Hematopoietic multipotent progenitor cell treated with erythropoietin and hydrocortisone succinate and interleukin-3 and kit ligand, for 4 days (in vitro differentiated cells): ENCODE results near the gene MYCBP2.

Source experiments
- DNase-seq: peaks from one replicate; pipeline ENCODE4 v3.0.0-alpha.2; 2015

Gene MYCBP2

GRCh38 chr13:77067519-77067918 lies 259.4 kb downstream of the MYCBP2 start:
- no peak for DNase-seq

- DNase-seq: peak; percentile 50
Measured at GRCh38 chr13:77065461-77066147, 261.3 kb downstream of the MYCBP2 start.

- no peak for DNase-seq
Measured at GRCh38 chr13:77062097-77062496, 264.8 kb downstream of the MYCBP2 start.

GRCh38 chr13:77061362-77061761 lies 265.5 kb downstream of the MYCBP2 start:
- no peak for DNase-seq

GRCh38 chr13:77056886-77057285 lies 270.0 kb downstream of the MYCBP2 start:
- no peak for DNase-seq

- no peak for DNase-seq
Measured at GRCh38 chr13:77056382-77056781, 270.5 kb downstream of the MYCBP2 start.

- DNase-seq: no peak
Measured at GRCh38 chr13:77055158-77055557, 271.7 kb downstream of the MYCBP2 start.

GRCh38 chr13:77053192-77053591 lies 273.7 kb downstream of the MYCBP2 start:
- no peak for DNase-seq

GRCh38 chr13:77048681-77049080 lies 278.2 kb downstream of the MYCBP2 start:
- DNase-seq: peak; percentile 51

GRCh38 chr13:77047649-77048343 lies 279.1 kb downstream of the MYCBP2 start:
- no peak for DNase-seq

GRCh38 chr13:77042566-77043177 lies 284.2 kb downstream of the MYCBP2 start:
- DNase-seq: peak; percentile 42

- DNase-seq: no peak
Measured at GRCh38 chr13:77040835-77041234, 286.1 kb downstream of the MYCBP2 start.

GRCh38 chr13:77040076-77040475 lies 286.8 kb downstream of the MYCBP2 start:
- DNase-seq: no peak

- peak; percentile 15 for DNase-seq
Measured at GRCh38 chr13:77038907-77039480, 287.9 kb downstream of the MYCBP2 start.

- no peak for DNase-seq
Measured at GRCh38 chr13:77036279-77036678, 290.6 kb downstream of the MYCBP2 start.

GRCh38 chr13:77034881-77035280 lies 292.0 kb downstream of the MYCBP2 start:
- no peak for DNase-seq

GRCh38 chr13:77033717-77034302 lies 293.1 kb downstream of the MYCBP2 start:
- DNase-seq: no peak

GRCh38 chr13:77031656-77032243 lies 295.1 kb downstream of the MYCBP2 start:
- no peak for DNase-seq

- no peak for DNase-seq
Measured at GRCh38 chr13:77029436-77029835, 297.5 kb downstream of the MYCBP2 start.

- no peak for DNase-seq
Measured at GRCh38 chr13:77028202-77028601, 298.7 kb downstream of the MYCBP2 start.

- peak; percentile 93 for DNase-seq
Measured at GRCh38 chr13:77026861-77027621, 299.9 kb downstream of the MYCBP2 start, which contains the start of gene FBXL3. Gene FBXL3 (minus strand): TSS chr13:77027159. CDS start chr13:77021860, 5,299 bp downstream.

- DNase-seq: peak; percentile 93
Measured at GRCh38 chr13:77026255-77026860, 300.5 kb downstream of the MYCBP2 start.
